Superior temporal gyrus (tissue), 1 donor: ENCODE measurements around the gene NMNAT3.

ENCODE experiments used
- DNase-seq: peaks from one replicate; pipeline ENCODE4 v3.0.0-alpha.2; 2016; ENCODE audit errors: extremely low spot score

NMNAT3 gene

DNA sequence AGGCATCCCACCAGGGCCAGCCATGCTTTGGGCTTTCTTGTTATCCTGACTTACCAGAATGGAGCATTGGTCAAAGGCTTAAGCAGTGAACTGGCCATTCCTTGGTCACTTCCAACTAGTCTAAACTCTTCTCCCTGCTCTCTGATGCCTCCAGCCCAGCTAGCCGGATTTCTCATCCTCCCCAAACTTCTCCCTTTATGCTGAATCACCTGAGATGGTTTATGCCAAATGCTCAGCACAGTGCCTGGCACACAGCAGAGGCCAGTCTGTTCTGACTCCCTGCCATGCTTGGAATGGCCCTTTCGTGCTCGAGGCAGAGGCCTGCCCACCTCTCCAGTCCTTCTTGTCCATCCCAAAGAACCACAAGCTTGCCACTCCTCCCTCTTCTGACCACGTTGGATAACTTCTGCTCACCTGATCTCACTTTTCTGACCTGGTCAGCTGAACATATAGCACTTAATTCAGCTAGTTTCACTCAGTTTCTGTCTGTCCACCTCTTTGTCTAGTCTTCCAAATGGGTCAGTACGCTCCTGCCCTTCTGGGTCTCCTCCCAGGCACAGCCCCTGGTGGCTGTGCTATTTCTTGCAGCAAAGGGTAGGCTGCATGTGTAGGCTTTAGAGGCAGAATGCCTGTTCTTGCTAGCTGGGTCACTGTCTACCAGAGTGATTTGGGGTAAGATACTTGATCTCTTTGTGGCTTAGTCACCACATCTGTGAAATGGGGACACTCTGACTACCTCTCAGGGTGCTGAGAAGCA is 136.1 kb downstream of the NMNAT3 start:
- DNase-seq: no peak

DNA sequence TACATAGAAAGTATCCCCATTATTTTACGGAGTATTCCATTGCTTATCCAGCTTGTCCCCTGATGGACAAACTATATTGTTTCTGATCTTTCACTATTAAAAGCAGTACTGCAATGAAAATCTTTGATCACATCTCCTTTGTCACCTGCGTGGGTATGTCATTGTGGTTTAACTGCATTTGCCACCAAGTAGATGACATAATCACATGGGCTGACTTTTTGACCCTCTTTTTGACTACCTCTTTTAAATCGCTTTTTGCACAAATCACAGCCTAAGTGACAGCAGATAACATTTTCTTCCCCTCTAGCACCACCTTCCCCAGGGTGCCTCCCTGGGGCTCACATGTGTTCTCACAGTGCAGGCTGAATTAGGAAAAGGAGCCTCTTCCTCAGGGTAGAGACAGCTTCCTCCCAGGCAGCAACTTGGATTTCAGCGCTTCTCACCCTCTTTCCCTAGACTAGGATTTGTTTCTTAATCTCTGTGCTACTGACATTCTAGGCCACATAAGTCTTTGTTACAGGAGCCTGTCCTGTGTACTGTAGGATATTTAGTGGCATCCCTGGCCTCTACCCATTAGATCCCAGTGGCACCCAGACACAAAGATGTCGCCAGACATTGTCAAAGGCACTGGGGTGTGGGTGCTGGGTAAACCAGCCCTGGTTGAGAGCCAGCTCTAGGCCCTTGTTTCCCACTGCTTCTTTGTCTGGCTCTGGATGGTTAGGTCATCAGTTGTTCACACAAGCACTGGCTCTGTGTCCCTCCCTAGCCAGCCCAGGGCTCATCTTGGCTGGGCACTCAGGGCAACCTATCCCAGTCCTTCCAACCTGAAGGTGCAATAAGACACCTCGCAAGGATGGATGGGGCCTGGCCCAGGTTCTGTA is 136.9 kb downstream of the NMNAT3 start:
- peak; percentile 90 for DNase-seq

DNA sequence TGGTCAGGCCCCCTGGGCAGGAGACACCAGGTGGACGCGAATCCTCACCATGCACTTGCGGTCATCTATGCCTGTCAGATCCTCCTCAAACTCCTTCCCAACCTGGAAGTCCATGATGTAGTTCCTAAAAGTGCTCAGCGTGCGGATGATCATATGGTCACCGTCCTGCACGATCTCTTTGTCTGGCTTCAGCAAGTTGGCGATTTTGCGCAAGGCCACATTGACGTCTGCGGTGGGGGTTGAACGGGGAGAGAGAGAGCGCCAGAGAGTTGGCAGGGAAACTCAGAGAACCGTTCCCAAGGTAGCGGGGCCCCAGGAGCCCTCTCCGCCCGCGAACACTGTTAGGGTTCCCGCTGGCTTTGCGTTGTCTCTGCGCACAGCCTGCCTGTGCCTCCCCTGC is 139.0 kb downstream of the NMNAT3 start:
- no peak for DNase-seq

DNA sequence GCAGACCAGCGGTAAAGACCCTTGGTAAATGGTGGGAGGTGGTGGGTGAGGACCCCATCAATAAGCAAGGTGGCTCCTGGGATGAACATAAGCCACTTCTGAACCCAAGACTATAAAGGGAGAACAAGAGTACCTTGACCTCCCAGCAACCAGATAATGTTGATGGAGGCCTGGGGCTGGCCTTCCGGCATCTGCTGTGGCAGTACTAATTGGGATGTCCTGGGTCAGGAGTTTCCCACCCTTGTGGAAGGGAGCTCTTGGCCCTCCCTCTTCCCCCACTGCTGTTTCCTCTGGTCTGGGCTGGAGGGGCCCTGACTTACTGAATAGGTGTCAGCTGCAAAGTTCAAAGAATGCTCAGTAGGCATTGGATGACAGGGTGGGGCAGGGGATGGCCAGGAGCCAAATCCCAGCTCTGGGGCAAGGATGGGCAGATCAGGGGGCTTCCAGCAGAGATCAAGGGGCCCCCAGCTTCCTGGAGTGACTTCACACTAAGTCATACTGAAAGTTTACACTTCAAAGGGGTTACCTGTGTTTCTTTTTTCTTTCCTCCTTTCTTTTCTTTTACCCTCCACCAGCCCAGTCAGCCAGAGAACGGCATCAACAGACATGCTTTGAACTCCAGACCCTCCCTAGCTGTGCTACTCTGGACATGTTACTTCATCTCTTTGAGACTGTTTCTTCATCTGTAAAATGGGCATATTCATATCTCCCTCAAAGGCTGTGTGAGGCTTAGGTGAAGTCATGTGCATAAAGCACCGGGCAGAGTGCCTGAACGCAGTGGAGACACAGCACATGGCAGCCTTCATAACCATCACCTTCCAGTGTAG is 139.8 kb downstream of the NMNAT3 start:
- no peak for DNase-seq

DNA sequence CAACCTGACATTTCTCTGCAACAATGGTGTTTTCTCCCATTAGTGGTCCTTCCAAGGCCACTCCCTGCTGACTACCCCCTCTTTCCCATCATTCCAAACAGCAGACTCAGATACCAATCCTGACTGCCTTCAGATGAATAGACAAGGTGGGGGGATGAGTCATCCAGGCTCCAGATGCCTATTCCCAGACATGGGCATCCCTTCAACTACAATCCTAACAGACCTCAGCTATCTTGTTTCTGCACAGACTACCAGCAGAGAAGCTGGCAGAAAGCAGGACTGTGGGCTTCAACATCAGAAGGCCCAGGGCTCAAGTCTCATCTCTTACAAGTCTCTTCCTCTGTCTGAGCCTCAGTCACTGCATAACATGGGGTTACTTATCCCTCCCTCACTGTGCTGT is 140.4 kb downstream of the NMNAT3 start:
- no peak for DNase-seq

DNA sequence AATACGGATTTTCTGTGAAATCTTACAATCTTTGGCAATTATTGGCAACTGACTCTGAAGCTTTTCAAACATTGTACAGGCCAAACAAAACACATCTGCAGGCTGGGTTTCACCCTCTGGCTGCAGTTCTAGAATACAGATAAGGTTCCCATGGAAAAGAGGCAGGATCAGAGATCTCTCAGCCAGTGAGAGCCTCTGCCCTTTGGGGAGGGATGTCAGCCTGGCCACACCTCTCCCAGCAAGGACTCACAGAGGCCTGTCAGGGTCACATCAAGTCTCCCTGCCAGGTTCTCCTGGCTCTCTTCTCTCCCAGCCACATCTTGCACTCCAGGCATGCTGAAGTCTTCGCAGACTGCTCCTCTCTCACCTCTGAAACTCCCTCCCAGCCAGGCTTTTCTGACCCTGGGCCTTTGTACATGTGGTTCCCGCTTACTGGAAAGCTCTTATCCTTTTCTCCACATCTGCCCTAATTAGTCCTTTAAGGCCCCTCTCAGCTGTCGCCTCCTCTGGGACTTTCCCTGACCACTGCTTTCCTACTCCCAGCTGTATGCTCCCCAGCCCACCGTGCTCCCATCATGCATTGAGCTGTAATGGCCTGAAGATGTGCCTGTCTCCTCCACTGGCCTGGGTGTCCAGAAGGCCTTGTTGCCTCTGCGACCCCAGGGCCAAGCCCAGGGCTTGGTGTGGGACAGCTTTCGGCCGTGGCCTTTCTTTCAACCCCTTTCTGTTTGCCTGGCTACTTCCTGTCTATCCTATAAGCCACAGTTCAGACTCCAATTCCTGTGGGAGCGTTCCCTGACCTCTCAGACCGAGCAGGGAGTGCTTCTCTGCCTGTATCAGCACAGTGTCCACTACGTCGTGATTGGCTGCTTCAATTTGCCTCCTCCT is 142.5 kb downstream of the NMNAT3 start:
- DNase-seq: no peak

DNA sequence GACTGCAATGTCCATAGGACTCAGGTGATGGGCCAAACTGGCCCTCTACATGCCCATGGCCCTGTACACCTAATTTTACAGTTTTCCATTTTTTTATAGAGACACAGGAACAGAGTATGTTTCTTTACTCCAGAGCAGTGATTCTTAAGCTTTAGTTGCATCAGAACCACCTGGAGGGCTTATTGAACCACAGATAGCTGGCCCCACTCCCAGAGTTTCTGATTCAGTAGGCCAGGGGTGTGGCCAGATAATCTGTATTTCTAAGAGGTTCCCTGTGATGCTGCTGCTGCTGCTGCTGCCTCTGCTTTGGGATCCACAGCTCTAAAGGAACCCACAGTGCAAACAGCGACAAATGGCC is 143.3 kb downstream of the NMNAT3 start:
- DNase-seq: no peak

DNA sequence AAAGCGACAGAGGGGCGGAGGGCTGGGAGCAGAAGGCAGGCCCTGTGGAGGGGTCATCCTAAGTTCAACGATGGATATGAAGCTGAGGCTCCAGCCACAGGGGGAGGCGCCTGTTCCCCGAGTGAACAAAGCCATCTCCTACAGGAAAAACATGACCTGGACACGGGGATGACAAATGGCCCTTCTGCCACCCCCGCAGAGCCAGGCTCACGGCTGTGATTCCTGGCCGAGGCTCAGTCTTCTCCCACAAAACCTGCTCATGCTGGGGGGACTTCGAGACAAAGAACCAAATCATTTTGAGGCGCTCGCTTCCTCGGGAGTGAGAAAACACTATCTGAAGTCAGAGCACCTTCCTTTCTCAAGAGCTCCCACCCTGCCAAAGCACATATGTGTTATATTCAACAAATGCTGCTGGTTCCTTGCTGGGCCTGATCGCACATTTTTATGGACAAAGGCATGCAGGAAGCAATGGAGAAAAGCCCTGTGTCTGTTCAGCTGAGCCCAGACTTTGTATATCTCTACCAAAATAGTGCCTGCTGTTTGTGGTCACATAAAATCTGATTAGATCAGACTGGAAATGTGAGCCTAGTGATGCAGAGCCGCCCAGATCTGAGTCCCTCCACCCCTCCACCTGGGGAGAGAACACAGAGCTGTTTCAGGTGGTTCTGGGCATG is 143.9 kb downstream of the NMNAT3 start:
- peak; percentile 66 for DNase-seq

DNA sequence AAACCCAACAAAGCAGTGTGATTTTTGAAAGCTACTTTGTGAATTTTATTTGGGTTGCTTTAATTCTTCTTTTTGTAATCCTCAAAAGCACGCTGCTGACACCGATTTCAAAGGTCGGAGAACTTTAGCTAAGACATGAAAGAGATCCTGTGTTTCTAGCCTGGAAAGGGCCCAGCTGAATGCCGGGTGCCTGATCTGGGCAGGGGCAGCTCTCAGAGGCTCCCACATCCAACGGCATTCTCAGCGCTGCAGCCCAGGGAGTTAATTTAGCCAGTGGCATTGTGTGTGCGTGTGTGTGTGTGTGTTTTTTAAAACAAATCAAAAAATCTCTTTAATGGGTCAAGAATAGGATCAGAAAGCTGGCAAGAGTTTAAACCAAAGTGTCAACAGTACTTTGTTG is 144.8 kb downstream of the NMNAT3 start:
- DNase-seq: peak; percentile 80

DNA sequence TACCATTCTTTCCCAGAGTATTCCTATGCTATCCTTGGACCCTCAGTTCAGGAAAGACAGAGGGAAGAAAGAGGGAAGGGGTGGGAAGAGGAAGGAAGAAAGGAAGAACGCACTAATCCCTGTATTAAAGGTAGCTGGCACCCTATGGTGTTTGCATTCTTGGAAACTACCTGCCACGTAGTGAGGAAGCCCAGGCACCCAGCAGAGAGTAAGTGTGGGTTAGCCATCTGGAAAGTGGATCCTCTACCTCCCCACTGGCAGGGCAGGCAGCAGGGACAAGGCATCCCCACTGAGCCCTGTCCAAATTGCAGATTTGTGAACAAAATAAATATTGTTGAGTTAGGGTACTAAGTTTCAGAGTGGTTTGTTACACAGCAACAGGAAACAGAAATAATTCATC is 147.1 kb downstream of the NMNAT3 start:
- DNase-seq: no peak

DNA sequence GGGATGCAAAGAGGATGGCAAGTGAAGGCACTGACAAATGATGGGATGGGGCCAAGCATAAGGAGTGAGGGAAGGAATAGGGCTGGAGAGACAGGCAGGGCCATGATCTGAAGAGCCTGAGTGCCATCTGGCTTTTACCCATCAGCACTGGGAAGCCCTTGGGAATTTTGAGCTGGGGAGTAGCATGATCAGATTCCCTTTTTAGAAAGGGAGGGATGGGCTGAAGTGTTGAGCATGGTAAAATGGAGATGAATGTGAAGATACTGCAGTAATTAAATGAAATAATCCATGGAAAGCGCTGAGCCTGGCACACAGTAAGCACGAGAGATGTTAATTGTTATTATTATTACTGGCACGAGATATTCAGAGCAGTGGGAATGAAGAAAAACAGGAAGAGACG is 148.1 kb downstream of the NMNAT3 start:
- no peak for DNase-seq

DNA sequence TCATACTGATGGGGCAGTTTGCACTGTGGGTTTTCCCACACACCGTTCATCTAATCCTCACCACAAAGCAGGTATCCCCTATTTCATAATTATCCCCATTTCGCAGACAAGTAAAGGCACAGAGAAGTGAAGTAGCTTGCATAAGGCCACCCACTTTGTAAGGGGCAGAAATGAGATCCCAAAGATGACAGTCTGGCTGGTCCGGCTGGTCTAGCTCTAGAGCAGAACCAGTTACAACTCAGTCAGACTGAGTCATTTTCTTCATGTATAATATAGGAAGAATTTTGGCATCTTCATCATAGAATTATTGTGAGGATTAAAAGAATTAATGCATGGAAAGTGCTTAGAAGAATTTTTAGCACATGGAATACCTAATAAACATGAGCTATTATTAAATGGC is 148.8 kb downstream of the NMNAT3 start:
- DNase-seq: no peak

DNA sequence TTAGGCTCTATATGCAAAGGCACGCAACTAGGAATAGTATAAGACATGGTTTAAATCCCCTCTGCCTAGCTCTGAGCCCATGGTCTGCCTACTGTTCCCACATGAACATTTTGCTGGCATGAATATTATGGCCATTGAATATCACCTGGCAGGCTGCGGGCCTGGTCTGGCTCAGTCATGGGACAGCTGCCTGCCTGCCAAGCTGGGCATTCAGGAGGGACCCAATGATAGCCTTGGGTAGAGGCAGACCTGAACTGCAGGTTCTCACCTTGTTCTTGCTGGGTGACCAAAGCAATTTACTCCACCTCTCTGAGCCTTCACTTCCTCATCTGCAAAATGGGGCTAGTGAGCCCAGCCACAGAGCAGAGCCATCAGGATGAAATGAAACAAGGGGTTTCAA is 149.5 kb downstream of the NMNAT3 start:
- DNase-seq: no peak

DNA sequence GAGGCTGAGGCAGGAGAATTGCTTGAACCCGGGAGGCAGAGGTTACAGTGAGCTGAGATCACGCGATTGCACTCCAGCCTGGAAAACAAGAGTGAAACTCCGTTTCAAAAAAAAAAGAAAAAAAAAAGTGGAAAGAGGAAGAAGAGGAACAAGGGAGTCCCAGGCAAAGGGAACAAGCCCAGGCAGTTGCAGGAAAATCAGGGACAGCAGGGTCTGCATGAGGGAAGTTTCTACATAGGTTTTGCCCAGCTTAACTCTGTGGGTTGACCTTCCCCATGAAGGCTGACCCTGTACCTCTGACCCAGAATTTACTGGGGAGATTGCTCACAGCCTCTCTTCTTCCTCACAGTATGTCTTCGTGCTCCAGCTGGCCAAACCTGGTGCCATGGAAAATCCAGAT is 150.5 kb downstream of the NMNAT3 start:
- DNase-seq: no peak

DNA sequence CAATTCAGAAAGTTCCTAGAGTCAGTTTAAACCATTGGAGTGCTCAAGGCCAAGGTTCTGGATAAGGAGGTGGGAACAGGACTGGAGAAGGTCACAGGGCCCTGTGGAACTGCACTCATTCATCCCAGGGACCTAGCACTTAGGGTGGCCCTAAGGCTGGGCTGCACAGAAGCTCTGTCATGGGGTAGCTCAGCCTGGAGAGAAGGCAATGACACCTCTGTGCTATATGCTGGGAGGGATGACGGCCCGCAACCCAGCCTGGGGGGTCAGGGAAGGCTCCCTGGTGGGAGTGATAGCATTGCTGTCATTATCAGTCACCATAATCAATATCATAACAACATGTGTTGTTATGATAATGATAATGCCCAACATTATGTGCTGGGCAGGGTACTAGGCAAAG is 151.6 kb downstream of the NMNAT3 start:
- no peak for DNase-seq

DNA sequence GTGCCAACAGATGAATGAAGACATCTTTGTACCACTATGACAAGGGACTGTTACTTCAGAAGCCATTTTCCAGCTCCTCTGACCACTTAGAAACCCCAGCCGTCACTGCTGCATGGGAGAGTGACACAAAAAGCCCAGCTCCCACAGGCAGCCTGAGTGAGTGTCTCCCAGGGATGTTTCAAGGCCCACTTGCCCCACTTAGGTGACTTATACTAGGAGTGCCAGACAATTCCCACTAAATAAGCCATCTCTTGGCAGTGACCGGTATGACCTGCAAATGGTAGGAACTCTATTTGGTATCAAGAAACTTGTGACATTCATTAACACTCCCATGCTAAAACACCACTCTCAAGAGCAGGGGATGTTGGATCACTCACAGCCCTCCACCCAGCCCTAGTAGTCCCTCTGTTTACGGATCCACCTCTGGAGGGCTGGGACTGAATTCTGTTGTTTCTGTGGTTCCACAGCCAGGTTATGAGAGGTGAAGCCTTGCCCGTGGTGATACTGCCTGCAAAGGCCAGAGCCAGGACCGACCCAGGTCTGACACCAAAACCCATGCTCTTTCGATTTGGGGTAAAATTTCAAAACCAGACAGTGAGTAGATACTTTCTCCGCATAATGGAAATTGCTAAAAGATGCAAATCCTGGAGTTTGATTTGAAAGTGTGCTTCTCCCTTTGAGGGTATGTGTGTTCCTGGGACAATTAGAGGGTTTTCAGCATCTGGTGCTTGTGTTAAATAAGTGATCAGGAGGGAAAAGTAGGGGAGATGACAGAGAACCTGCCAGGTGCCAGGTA is 152.7 kb downstream of the NMNAT3 start:
- no peak for DNase-seq

DNA sequence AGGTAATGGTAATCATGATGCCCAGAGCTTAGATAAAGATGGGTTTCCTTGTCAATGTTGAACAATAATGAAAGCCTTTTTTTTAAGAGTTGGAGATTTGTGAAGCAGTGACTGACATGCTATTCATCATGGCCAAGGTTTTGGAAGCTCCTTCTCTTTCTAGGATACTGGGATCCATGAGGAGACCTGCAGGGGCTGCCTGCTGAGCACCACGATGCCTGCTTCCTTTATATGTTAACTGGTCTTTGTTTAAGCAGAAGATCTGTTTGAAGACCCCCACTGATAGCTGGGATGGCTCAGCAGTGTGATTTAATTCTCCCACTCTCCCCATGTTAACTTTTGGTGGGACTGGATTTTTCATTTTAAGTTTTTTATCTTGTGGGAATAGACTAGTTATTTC is 154.1 kb downstream of the NMNAT3 start:
- DNase-seq: no peak

DNA sequence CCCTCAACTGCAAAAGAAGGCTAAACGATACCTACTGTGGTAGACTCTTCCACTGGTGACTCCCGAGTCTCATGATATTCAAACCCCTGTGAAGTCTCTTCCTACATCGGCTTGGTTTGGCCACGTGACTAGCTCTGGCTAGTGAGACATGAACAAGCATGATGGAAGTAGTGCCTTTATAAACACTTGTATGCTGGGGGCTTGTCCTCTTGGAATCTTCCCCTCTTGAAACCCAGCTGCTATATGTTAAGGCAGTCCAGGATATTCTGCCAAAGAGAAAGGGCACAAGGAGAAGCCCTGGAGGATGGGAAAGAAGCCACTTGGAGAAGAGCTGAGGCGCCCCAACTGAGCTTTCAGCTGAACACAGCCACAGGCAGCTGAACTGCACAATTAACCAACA is 154.6 kb downstream of the NMNAT3 start:
- no peak for DNase-seq

DNA sequence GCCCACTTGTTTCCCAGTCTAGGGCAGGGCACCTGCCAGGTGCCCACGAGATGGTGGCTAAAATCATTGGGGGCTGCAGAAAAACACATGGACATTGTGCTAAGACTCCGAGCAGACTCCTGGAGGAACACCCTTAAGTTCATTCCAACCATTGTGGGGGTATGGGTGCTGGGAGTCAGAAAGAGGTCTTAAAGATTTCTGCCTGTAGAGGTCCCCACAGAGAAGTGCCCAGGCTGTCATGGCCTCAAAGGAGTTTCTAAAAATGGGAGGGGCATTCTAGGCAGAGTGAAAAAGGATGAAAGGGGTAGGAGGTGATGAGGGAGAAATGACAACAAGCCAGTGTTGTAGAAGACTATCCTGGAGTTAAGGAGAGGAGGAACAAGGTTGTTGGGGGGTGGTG is 155.4 kb downstream of the NMNAT3 start:
- DNase-seq: no peak

DNA sequence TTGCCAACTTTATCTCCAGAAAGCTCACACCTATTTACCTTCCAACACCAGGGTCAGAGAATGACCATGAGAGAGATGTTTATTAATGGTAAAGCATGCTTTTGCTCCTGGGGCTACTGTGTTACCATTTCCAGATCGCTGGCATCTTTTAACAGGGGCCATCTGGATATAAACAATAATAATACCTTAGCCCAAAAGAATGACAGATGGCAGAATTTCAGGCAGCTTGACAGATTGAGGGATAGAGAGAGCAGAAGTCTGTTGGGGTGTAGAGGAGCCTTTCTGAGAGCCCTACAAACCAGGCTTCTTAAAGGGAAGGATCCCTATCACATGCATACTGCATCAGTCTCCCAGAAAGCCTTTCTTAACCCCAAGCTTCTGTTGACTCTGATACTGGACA is 156.0 kb downstream of the NMNAT3 start:
- DNase-seq: no peak
